SK-N-SH treated with all-trans-retinoic acid at 6 μM for 48 hours (cell line): ENCODE measurements around the gene TMEFF2.

Experiments used
- CSDC2 ChIP-seq: fragments of 250-450 bp; sonication (Bioruptor Pico); IDR thresholded peaks from 2 replicates; pipeline ENCODE4 v1.5.0; 2020; ENCODE audit warnings: mild to moderate bottlenecking, moderate library complexity
- GLIS3 ChIP-seq: fragments of 250-450 bp; sonication (Bioruptor Pico); IDR thresholded peaks from 2 replicates; pipeline ENCODE4 v1.5.0; 2020; ENCODE audit warnings: mild to moderate bottlenecking, moderate library complexity
- OSR1 ChIP-seq: fragments of 250-450 bp; sonication (Bioruptor Pico); IDR thresholded peaks from 2 replicates; pipeline ENCODE4 v1.8.0; 2022; ENCODE audit warnings: moderate library complexity, mild to moderate bottlenecking, inconsistent platforms
- PPARA ChIP-seq: fragments of 250-450 bp; sonication (Bioruptor Pico); IDR thresholded peaks from 2 replicates; pipeline ENCODE4 v1.5.0; 2020; ENCODE audit warnings: mild to moderate bottlenecking, borderline replicate concordance
- RARB ChIP-seq: fragments of 250-450 bp; sonication (Bioruptor Pico); IDR thresholded peaks from 2 replicates; pipeline ENCODE4 v1.8.0; 2021; ENCODE audit warnings: mild to moderate bottlenecking, moderate library complexity
- TOX ChIP-seq: fragments of 250-450 bp; sonication (Bioruptor Pico); IDR thresholded peaks from 2 replicates; pipeline ENCODE4 v1.8.0; 2021; ENCODE audit warnings: mild to moderate bottlenecking, moderate library complexity, borderline replicate concordance
- ZC3H10 ChIP-seq: fragments of 250-450 bp; sonication (Bioruptor Pico); IDR thresholded peaks from 2 replicates; pipeline ENCODE4 v1.5.1; 2021; ENCODE audit warnings: mild to moderate bottlenecking, moderate library complexity
- ZNF565 ChIP-seq: fragments of 450-650 bp; formaldehyde crosslinking; conservative IDR thresholded peaks from 2 replicates; pipeline ENCODE4 v1.5.0; 2020; ENCODE audit warnings: low read depth, mild to moderate bottlenecking, moderate library complexity
- TF ChIP-seq, protein P1 (sequence below): fragments of 250-450 bp; sonication (Bioruptor Pico); IDR thresholded peaks from 2 replicates; pipeline ENCODE4 v1.8.0; 2020; ENCODE audit warnings: mild to moderate bottlenecking, moderate library complexity, borderline replicate concordance
- TF ChIP-seq, protein P2 (sequence below): fragments of 250-450 bp; sonication (Bioruptor Pico); IDR thresholded peaks from 2 replicates; pipeline ENCODE4 v1.5.1; 2020; ENCODE audit warnings: low read depth, mild to moderate bottlenecking, moderate library complexity
- TF ChIP-seq, protein P3 (sequence below): fragments of 250-450 bp; sonication (Bioruptor Pico); IDR thresholded peaks from 2 replicates; pipeline ENCODE4 v1.5.1; 2021; ENCODE audit warnings: mild to moderate bottlenecking, moderate library complexity

DNA sequence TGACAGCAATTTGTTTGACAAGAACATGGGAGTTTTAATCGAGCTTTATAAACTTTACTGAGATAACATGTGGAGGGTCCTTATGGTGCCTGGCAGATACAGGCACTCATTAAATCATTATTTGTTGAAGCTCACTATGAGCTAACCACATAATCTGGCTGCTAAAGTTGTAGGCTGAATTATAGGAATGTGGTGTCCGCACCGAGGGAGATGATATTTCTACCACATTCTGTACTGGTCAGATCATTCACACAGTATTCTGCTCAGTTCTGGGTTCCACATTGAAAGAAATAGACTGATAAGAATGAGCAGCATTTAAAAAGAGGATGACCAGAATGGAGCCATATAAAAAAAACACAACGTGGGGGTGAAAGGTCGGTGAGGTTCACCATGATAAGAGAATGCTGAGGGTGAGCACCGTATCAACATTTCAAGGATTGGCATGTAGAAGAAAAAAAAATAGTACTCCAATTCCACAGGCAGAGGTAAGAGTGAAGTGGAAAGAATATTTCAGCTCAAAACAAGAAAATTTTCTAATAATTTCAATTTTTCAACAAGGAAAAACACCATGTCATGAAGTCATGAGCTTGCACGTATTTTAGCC, 54.4 kb downstream of the TMEFF2 start:
- TF ChIP-seq GLIS3: no peak
- TF ChIP-seq CSDC2 (CRISPR knock-in tag): no peak
- TF ChIP-seq ZNF565 (CRISPR knock-in tag): no peak
- no peak for TF ChIP-seq RARB (CRISPR knock-in tag)
- TF ChIP-seq OSR1 (CRISPR knock-in tag): no peak
- TF ChIP-seq, protein P1, sequence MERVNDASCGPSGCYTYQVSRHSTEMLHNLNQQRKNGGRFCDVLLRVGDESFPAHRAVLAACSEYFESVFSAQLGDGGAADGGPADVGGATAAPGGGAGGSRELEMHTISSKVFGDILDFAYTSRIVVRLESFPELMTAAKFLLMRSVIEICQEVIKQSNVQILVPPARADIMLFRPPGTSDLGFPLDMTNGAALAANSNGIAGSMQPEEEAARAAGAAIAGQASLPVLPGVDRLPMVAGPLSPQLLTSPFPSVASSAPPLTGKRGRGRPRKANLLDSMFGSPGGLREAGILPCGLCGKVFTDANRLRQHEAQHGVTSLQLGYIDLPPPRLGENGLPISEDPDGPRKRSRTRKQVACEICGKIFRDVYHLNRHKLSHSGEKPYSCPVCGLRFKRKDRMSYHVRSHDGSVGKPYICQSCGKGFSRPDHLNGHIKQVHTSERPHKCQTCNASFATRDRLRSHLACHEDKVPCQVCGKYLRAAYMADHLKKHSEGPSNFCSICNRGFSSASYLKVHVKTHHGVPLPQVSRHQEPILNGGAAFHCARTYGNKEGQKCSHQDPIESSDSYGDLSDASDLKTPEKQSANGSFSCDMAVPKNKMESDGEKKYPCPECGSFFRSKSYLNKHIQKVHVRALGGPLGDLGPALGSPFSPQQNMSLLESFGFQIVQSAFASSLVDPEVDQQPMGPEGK (CRISPR knock-in tag): no peak
- no peak for TF ChIP-seq ZC3H10
- TF ChIP-seq, protein P2, sequence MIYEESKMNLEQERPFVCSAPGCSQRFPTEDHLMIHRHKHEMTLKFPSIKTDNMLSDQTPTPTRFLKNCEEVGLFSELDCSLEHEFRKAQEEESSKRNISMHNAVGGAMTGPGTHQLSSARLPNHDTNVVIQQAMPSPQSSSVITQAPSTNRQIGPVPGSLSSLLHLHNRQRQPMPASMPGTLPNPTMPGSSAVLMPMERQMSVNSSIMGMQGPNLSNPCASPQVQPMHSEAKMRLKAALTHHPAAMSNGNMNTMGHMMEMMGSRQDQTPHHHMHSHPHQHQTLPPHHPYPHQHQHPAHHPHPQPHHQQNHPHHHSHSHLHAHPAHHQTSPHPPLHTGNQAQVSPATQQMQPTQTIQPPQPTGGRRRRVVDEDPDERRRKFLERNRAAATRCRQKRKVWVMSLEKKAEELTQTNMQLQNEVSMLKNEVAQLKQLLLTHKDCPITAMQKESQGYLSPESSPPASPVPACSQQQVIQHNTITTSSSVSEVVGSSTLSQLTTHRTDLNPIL (CRISPR knock-in tag): no peak
- no peak for TF ChIP-seq PPARA
- no peak for TF ChIP-seq TOX (CRISPR knock-in tag)
- TF ChIP-seq, protein P3, sequence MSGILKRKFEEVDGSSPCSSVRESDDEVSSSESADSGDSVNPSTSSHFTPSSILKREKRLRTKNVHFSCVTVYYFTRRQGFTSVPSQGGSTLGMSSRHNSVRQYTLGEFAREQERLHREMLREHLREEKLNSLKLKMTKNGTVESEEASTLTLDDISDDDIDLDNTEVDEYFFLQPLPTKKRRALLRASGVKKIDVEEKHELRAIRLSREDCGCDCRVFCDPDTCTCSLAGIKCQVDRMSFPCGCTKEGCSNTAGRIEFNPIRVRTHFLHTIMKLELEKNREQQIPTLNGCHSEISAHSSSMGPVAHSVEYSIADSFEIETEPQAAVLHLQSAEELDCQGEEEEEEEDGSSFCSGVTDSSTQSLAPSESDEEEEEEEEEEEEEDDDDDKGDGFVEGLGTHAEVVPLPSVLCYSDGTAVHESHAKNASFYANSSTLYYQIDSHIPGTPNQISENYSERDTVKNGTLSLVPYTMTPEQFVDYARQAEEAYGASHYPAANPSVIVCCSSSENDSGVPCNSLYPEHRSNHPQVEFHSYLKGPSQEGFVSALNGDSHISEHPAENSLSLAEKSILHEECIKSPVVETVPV: no peak
